Epidermal melanocyte (primary cell): Measurements from ENCODE around the gene FBXO38.

Experiments
- DNase-seq: peaks from one replicate; pipeline ENCODE4 v3.0.0; 2011; ENCODE audit warnings: low spot score; ENCODE audit not compliant: insufficient read length

The FBXO38 gene

DNA sequence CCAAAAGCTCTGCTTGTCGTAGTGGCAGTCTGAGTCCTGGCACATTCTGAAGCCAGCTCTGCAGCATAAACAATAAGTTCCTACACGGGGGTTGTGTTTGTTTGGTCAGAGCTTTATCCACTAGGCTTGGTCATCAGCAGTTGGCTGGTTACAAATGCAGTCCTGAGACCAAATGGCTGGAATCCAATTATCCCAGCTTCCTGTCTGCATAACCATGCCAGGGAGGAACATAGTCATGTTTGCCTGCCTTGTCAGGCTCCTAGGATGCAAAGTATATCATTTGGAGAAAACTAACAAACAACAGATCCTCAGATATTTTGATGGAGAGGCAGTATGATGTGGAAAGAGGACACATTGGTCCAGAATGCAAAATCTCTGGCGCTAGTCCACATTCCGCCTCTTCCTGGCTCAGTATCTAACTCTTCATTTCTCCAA is 85.8 kb downstream of the FBXO38 start:
- DNase-seq = no peak

DNA sequence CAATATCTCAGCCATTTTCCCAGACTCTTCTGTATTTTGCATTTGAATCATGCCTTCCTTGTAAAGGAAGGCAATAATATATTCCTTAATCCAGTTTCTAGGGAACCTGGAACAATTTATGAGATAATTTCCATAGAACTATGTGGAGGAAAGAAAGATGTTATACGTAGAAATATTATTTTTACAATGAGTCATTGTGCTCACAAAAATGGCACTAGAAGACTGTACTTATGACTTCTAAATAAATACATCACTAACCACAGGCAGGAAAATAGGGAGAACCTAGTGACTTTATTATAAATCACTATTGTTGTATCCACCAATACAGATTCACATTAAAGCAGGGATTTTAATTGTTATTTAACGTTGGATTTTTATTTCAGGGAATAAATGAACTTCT is 87.6 kb downstream of the FBXO38 start:
- DNase-seq = no peak

DNA sequence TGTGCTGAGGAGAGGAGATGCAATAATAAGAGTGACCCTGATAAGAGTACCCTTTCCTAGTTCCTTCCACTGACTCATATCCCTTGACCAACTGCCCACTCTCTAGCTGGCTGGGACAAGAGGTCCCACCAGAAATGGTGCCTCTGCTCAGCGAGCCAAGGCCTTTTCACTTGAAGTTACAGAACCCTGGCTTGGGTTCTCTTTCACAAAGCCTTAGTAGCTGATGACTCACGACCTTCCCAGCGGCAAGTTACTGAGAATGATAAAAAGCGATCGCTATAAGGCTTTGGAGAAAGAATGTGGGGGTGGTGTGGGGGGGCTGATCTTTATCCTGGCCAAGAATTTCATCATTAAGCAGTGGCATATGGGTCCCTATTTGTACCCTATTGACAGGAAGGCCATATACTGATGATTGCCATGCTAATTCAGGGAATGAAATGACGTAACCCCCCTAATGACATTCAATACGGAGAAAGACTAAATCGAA is 90.3 kb downstream of the FBXO38 start:
- DNase-seq = no peak

DNA sequence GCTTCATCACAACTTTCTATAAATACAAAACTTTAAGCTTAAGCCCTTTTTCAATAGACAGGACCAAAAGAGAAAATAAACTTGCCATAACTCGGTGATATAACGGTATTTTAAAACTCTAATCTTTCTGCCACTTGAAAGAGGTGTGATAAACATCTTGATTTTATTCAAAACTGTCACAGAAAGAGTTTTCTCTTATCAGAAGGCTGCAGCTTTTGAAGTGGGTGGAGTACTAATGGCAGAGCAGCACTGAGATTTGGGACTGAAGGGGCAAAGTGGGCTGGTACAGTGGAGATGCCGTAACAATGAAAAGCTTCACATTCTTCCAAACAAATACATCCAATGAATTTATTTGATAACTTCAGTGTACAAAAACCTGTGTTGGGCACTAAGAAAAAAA is 92.5 kb downstream of the FBXO38 start:
- no peak for DNase-seq

DNA sequence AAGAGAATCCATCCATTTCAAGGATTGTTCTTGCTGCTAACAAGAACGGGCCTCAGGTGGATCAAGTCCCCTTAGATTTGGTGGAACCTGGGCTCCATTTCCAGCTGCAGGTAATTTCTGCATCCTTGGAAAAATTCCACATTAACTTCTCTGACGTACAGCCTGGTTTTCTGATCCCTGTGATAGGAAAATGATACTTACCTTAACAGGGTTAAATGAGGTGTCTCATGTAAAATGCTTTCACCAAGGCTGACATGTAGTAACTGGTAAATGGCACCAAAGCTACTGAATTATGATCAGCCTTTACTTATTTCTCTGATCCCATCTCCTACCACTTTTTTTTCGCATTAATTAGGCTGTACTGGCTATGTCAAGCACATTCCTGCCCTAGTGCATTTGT is 93.7 kb downstream of the FBXO38 start:
- DNase-seq = no peak

DNA sequence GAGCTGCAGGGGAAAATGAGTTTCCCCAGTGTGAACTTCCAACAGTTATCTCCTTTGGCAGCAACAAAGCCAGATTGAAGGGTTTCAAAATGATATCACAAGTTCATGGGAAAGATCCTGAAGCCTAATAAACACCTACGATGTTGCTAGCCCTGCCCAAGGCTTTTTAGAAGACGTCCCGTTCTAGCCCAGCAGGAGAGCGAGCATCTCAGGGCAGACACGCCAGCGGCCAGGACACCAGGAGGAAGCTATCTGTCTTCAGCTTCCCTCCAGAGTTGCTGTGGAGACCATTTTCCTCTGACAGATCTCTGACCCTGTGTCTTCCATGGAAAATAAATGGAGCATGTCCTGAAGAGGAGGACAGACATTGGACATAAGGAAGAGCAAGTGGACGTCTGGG is 98.4 kb downstream of the FBXO38 start:
- DNase-seq = no peak

DNA sequence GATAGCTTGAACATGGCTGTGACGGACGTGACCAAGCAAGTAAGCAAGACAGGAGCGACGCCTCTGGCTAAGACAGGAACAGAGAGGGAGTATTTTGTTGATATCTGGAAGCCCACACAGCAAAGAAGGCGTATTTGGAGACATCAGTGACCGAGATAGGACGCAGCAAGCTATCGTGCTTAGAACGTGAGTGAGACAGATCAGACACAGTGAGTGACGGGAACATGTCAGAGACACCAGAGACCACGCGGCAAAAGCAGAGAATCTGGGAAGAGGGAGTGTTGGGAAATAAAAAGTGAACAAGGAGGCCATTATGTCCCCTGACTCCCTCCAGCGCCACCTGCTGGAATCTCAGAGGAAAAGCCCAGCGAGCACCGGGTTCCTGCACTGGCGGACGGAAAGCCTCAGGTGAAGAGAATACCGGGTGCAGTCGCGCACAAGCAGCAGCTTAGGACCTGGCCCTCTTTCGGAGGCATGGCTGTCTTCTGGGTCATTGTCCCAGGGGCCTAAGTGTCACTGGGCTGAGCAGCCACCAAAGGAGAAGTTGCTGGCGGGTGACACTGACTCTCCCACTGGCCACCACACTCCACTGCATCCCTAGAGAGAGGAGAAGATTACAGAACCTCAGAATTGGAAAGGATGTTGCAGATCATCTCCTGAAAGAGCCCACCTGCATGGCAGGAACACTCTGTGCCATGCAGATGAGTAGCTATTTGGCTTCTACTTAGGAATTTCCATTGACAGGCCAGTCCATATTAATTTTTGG is 99.1 kb downstream of the FBXO38 start:
- DNase-seq = no peak

DNA sequence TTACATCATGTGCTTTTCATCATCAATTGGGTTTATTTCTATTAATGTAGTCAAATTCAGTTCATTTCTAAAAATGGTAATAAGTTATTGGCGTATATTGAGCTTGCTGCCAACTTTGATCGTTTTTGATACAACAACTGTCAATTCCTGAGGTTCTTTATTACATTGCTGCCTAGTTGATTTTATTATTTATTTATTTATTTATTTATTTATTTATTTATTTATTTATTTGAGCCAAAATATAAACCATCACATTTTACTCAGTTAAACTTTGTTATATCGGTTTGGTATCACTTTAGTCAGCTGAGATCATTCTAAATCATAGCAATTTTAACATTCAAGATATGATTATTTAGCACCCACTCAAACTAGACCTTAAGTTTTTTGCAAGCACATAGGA is 100.0 kb downstream of the FBXO38 start:
- no peak for DNase-seq

DNA sequence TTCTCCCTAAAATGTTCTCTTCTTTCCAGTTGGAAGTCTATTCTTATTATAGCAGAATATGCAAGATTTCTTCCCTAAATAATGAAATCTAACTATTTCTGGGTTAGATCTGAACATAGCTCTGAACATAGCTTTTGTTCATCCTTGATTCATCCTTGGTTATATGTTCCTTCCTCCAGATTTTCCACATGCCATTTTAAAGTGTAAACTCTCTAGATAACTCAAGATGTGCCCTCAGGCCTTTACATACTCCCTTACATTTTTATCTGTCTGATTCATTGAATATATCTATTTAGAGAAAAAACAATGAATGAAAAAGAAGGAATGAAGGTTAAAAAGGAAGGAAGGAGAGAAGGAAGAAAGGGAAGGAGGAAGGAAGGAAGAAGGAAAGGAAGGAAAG is 100.9 kb downstream of the FBXO38 start:
- DNase-seq = no peak

DNA sequence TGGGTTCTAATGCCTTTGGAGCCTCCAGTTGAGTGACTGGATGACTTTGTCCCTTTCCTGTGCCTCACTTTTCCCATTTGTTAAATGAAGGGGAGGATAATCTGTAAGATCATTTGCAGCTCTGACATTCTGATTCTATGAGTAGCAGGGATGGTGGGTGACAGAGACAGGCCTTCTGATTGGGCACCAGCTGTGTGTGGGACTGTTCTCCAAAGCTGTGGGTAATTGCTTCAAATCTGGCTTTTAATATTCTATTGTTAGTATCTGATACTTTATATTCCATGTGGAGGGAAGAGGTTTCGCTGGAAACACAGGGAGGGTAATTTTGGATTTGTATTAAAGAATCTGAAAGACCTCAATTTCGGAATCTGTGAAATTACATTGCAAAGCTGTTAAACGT is 102.7 kb downstream of the FBXO38 start:
- DNase-seq = no peak

DNA sequence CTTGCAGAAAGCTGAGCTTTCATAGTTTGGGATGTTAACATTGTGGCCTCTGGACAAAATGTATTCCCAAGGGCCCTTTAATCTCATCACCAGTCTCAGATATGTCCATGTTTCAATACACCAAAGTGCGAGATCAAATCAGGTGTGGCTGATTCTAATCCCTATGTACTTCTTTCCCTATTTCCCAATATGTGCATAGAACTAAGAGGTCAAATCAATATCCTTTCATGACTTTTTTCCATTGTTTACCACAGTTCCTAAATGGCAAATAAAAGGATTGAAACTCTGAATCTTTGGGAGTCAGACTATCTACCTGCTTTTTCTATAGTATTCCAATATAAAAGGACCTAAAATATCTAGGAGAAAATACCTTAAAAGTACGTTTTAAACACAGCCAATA is 105.0 kb downstream of the FBXO38 start:
- DNase-seq = no peak

DNA sequence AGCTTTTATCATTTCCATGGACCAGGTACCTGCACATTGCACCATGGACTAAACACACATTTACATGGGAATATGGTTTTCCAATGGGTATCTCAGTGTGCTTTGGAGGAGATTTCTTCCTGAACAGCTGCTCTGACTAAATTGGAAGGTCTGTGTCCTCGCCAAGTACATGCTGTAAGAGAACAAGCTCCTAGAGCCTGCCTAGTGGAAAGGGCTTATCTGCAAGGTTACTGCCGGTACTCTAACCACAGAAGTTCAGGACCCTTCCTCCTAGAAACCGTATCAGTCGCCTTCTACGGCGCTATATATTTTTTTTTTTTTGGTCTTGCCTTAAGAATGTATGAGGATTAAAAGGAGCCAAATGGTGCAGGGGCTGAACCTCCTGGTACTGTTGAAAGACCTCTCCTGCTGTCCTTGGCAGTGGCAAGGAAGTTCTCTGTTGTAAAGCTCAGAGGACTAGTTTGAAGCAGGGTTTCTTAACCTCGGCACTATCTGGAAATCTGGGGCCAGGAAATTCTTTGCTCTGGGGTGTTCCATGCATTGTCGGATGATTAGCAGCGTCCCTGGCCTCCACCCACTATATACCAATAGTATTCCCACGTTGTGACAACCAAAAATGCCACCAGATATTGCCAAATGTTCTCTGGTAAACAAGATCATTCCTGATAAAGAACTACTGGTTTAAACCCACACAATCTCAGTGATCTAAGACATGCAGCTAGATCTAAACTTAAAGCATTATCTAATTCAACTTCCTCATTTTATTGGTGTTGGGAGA is 107.4 kb downstream of the FBXO38 start:
- no peak for DNase-seq

DNA sequence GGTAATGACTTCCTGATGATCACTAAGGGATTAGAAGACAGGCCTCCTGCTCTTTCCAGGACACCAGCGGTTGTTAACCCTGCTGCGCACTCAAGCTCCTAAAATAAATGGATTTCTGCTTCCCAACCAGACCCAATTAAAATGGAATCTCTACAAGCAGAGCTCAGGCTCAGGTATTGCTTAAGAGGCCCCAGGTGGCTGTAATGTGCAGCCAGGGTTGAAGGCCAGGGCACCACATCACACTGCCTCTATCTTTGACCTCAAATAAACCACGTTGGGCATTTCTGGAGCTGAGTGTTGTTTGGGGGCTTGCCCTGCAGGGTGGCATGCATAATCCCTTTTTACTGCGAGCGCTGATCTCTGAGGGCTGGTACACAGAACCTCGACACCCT is 108.0 kb downstream of the FBXO38 start:
- DNase-seq = no peak

DNA sequence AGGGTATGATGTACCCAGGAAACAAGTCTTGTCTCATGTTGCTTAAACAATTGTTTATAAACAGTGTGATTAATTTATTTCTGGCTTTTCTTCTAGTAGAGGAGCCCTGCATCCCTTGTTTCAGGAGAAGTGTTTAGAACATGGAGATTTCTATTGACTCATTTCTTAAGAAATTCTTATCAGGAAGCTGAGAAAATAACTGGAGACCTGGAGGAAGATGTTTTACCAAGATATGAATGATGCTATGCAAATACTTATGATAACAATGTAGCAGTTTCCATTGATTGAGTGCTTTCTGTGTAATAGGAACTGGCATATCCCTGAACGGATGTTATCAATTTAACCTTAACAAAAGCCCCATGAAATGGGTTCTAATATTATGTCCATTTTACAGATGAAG is 108.6 kb downstream of the FBXO38 start:
- DNase-seq = no peak
